OCI-LY3 (cell line): ENCODE data around the gene SCARB1.
A peak's percentile ranks its signal among the peaks of the same experiment; 100 is the strongest.

ENCODE experiments used
- H2AFZ ChIP-seq: fragments of 200-600, 300-600 bp; shearing (Covaris generic); 2 replicates; pipeline ENCODE4 v1.6.0; 2014; ENCODE audit warnings: antibody characterized with exemption, low read depth, low read length
- H3K27ac ChIP-seq: fragments of 200-600, 300-600 bp; sonication (generic); 2 replicates; pipeline ENCODE4 v1.5.1; 2014; ENCODE audit warnings: mild to moderate bottlenecking, low read length, moderate library complexity, mixed read lengths
- H3K27me3 ChIP-seq: fragments of 200-600, 300-600 bp; sonication (generic); 2 replicates; pipeline ENCODE4 v1.6.1; 2014; ENCODE audit warnings: low read depth, low read length, mixed read lengths
- H3K36me3 ChIP-seq: fragments of 200-600, 300-600 bp; sonication (generic); replicated peaks from 2 replicates; pipeline ENCODE3; 2014; ENCODE audit warnings: low read depth, low read length, mixed read lengths
- H3K4me1 ChIP-seq: fragments of 300-600, 200-600 bp; sonication (generic); 2 replicates; pipeline ENCODE4 v1.6.1; 2014; ENCODE audit warnings: low read length, mixed read lengths
- H3K4me2 ChIP-seq: fragments of 200-600, 300-600 bp; sonication (generic); 2 replicates; pipeline ENCODE4 v1.6.1; 2014; ENCODE audit warnings: low read length, mixed read lengths
- H3K4me3 ChIP-seq: fragments of 300-600, 200-600 bp; sonication (generic); 2 replicates; pipeline ENCODE4 v1.5.1; 2014; ENCODE audit warnings: antibody characterized with exemption, mild to moderate bottlenecking, low read length, moderate library complexity
- H3K79me2 ChIP-seq: fragments of 300-600, 200-600 bp; shearing (Covaris generic); 2 replicates; pipeline ENCODE4 v1.6.1; 2014; ENCODE audit warnings: mild to moderate bottlenecking, low read length, mixed read lengths
- H3K9ac ChIP-seq: fragments of 300-600, 200-600 bp; shearing (Covaris generic); 2 replicates; pipeline ENCODE4 v1.6.0; 2014; ENCODE audit warnings: mild to moderate bottlenecking, low read length, moderate library complexity
- H3K9me3 ChIP-seq: fragments of 200-600, 300-600 bp; shearing (Covaris generic); 2 replicates; pipeline ENCODE4 v1.6.1; 2014; ENCODE audit warnings: low read length, mixed read lengths; ENCODE audit not compliant: insufficient read depth
- H4K20me1 ChIP-seq: fragments of 200-600, 300-600 bp; sonication (generic); 2 replicates; pipeline ENCODE4 v1.6.1; 2016; ENCODE audit warnings: low read length, mixed read lengths; ENCODE audit not compliant: insufficient read depth
- CTCF ChIP-seq: fragments of 200-600, 300-600 bp; sonication (generic); IDR thresholded peaks from 2 replicates; pipeline ENCODE4 v1.5.1; 2014; ENCODE audit warnings: antibody characterized with exemption, low read length, low read depth
- EZH2phosphoT487 ChIP-seq: fragments of 200-600 bp; shearing (Covaris generic); IDR thresholded peaks from 2 replicates; pipeline ENCODE4 v1.6.1; 2018; ENCODE audit warnings: antibody characterized with exemption, mixed run types, low read depth

SCARB1 gene

GRCh38 chr12:124800506-124800905 lies 63.2 kb downstream of the SCARB1 start:
- Histone ChIP-seq H3K36me3 (peaks cover 36% of the 10 kb centered on the region), H3K4me2 (no peak overlapping the region), H3K4me1 (peaks cover 9% of the 10 kb centered on the region), H3K4me3 (no peak overlapping the region), H3K27ac (no peak overlapping the region), H2AFZ (no peak overlapping the region), H4K20me1 (no peaks in the 10 kb centered on the region), H3K9ac (no peak overlapping the region), H3K27me3 (no peaks in the 10 kb centered on the region), H3K79me2 (no peaks in the 10 kb centered on the region), H3K9me3 (no peaks in the 10 kb centered on the region)
- TF ChIP-seq EZH2phosphoT487: no peak
- no peak for TF ChIP-seq CTCF

- H3K79me2 ChIP-seq: no peaks in the 10 kb centered on the region
- no peak overlapping the region for H3K27ac ChIP-seq
- peaks cover 27% of the 10 kb centered on the region for H3K36me3 ChIP-seq
- peaks cover 20% of the 10 kb centered on the region for H3K4me1 ChIP-seq
- no peaks in the 10 kb centered on the region for H4K20me1 ChIP-seq
- no peak overlapping the region for H3K4me3 ChIP-seq
- no peak overlapping the region for H3K9ac ChIP-seq
- H2AFZ ChIP-seq: no peak overlapping the region
- no peaks in the 10 kb centered on the region for H3K9me3 ChIP-seq
- TF ChIP-seq CTCF: no peak
- no peak for TF ChIP-seq EZH2phosphoT487
- H3K27me3 ChIP-seq: no peaks in the 10 kb centered on the region
- no peak overlapping the region for H3K4me2 ChIP-seq
Measured at GRCh38 chr12:124797321-124797720, 66.3 kb downstream of the SCARB1 start.

DNA sequence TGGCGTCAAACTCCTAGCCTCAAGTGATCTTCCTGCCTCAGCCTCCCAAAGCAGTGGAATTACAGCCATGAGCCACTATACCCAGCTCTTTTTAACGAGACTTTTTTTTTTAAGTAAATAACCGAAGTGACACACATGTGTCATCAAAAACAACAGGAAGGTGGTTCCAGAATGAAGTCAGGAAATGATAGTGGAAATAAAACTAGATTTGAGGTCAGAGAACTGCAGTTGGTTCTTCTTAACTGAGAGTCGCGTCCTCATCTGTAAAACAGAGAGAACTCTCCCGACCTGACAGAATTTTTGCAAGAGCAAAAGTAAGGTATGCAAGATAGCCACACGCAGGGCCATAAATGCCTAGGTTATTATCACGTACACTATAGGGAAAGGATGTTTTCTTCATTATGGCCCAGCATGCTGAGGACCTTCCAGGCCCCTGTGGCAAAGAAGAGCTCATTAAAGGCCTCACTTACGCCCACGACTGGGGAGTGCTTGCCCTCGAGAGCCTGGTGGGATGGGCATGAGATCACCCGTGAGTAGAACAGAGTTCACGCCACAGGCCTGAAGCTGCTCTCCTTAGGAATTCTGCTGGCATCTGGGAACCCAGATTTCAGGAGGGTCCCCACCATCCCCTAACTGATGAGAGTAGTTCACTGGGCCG lies 67.2 kb downstream of the SCARB1 start:
- TF ChIP-seq CTCF (no peak), EZH2phosphoT487 (no peak)
- no peak overlapping the region; the same call in 1 of the 2 replicates for H3K27ac ChIP-seq
- no peak overlapping the region for H3K9ac ChIP-seq

GRCh38 chr12:124795081-124795948 lies 68.3 kb downstream of the SCARB1 start:
- H3K4me2 ChIP-seq: peak overlapping the region; percentile 16; the same call in 1 of the 2 replicates

More for the DNA sequence above, 67.2 kb downstream of the SCARB1 start:
- Histone ChIP-seq H3K4me3 (no peak overlapping the region), H3K9me3 (no peaks in the 10 kb centered on the region), H3K4me1 (peaks cover 20% of the 10 kb centered on the region), H2AFZ (no peak overlapping the region), H3K36me3 (peaks cover 30% of the 10 kb centered on the region), H3K79me2 (no peaks in the 10 kb centered on the region), H3K4me2 (no peak overlapping the region), H4K20me1 (no peaks in the 10 kb centered on the region), H3K27me3 (no peaks in the 10 kb centered on the region)

More at GRCh38 chr12:124795081-124795948, 68.3 kb downstream of the SCARB1 start:
- Histone ChIP-seq H3K79me2 (no peaks in the 10 kb centered on the region), H4K20me1 (no peaks in the 10 kb centered on the region), H2AFZ (no peak overlapping the region), H3K27me3 (no peaks in the 10 kb centered on the region), H3K4me1 (peaks cover 20% of the 10 kb centered on the region), H3K4me3 (no peak overlapping the region), H3K36me3 (peaks cover 38% of the 10 kb centered on the region), H3K9me3 (no peaks in the 10 kb centered on the region), H3K27ac (peak overlapping the region; percentile 10; the same call in 1 of the 2 replicates), H3K9ac (no peak overlapping the region; the same call in 1 of the 2 replicates)
- TF ChIP-seq CTCF (no peak), EZH2phosphoT487 (no peak)
